DOHH2 (cell line): ENCODE measurements around the gene ACBD5.

ENCODE experiments used
- H3F3A ChIP-seq: fragments of 200-600 bp; sonication (generic), shearing (Covaris generic); 2 replicates; pipeline ENCODE4 v1.6.0; 2016; ENCODE audit warnings: antibody characterized with exemption, mild to moderate bottlenecking; ENCODE audit not compliant: control insufficient read depth, insufficient read depth
- H3K27ac ChIP-seq: fragments of 200-600 bp; sonication (generic); 2 replicates; pipeline ENCODE4 v1.5.1; 2014; ENCODE audit warnings: low read depth, mild to moderate bottlenecking, low read length, moderate library complexity
- H3K27me3 ChIP-seq: fragments of 200-600 bp; sonication (generic); 2 replicates; pipeline ENCODE4 v1.6.1; 2014; ENCODE audit warnings: mild to moderate bottlenecking, low read length, mixed read lengths; ENCODE audit not compliant: control insufficient read depth
- H3K36me3 ChIP-seq: fragments of 200-600 bp; sonication (generic); 2 replicates; pipeline ENCODE4 v1.6.1; 2014; ENCODE audit warnings: mild to moderate bottlenecking, low read length, moderate library complexity, mixed read lengths; ENCODE audit not compliant: control insufficient read depth
- H3K4me1 ChIP-seq: fragments of 200-600 bp; sonication (generic); 2 replicates; pipeline ENCODE4 v1.6.1; 2014; ENCODE audit warnings: mild to moderate bottlenecking, low read length, mixed read lengths; ENCODE audit not compliant: control insufficient read depth
- H3K4me2 ChIP-seq: fragments of 200-600 bp; sonication (generic); 2 replicates; pipeline ENCODE4 v1.6.0; 2014; ENCODE audit warnings: mild to moderate bottlenecking, low read length, moderate library complexity
- H3K4me3 ChIP-seq: fragments of 200-600 bp; sonication (generic); 2 replicates; pipeline ENCODE4 v1.5.1; 2014; ENCODE audit warnings: mild to moderate bottlenecking, low read length, mixed read lengths
- H3K79me2 ChIP-seq: fragments of 200-600 bp; sonication (generic); 2 replicates; pipeline ENCODE4 v1.6.1; 2014; ENCODE audit warnings: mild to moderate bottlenecking, low read length, mixed read lengths; ENCODE audit not compliant: control insufficient read depth
- H3K9me2 ChIP-seq: fragments of 200-600 bp; sonication (generic); replicated peaks from 2 replicates; pipeline ENCODE4 v1.6.1; 2014; ENCODE audit warnings: mild to moderate bottlenecking, low read length, mixed read lengths; ENCODE audit not compliant: control insufficient read depth
- H3K9me3 ChIP-seq: fragments of 200-600 bp; sonication (generic); 2 replicates; pipeline ENCODE4 v1.6.1; 2014; ENCODE audit warnings: antibody characterized with exemption, low read length, mixed read lengths; ENCODE audit not compliant: control insufficient read depth, insufficient read depth
- H4K20me1 ChIP-seq: fragments of 200-600 bp; sonication (generic); 2 replicates; pipeline ENCODE4 v1.6.0; 2014; ENCODE audit warnings: low read depth, mild to moderate bottlenecking, antibody characterized with exemption, low read length, moderate library complexity; ENCODE audit not compliant: control insufficient read depth, insufficient read depth
- EZH2phosphoT487 ChIP-seq: fragments of 200-600 bp; sonication (generic); IDR thresholded peaks from 2 replicates; pipeline ENCODE4 v1.6.1; 2017; ENCODE audit warnings: borderline replicate concordance, mild to moderate bottlenecking, antibody characterized with exemption, low read length, moderate library complexity, mixed read lengths
- TF ChIP-seq, protein P1 (sequence below): fragments of 200-600 bp; sonication (generic); IDR thresholded peaks from one replicate; pipeline ENCODE4 v1.5.1; 2014; ENCODE audit warnings: antibody characterized with exemption, mild to moderate bottlenecking, low read depth, low read length; ENCODE audit not compliant: poor library complexity, severe bottlenecking

ACBD5 gene

DNA sequence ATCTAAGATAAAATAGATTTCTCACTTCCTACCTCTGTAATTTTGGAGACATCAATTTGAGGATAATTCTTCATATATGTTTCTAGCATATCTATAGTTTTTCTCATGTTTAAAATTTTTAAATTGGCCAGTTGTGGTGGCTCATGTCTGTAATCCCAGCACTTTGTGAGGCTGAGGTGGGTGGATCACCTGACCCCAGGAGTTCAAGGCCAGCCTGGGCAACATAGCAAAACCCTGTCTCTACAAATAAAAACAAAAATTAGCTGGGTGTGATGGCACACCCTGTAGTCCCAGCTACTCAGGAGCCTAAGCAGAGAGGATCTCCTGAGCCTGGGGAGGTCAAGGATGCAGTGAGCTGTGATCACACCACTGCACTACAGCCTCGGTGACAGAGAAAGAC is 4.9 kb downstream of the ACBD5 start:
- TF ChIP-seq, protein P1, sequence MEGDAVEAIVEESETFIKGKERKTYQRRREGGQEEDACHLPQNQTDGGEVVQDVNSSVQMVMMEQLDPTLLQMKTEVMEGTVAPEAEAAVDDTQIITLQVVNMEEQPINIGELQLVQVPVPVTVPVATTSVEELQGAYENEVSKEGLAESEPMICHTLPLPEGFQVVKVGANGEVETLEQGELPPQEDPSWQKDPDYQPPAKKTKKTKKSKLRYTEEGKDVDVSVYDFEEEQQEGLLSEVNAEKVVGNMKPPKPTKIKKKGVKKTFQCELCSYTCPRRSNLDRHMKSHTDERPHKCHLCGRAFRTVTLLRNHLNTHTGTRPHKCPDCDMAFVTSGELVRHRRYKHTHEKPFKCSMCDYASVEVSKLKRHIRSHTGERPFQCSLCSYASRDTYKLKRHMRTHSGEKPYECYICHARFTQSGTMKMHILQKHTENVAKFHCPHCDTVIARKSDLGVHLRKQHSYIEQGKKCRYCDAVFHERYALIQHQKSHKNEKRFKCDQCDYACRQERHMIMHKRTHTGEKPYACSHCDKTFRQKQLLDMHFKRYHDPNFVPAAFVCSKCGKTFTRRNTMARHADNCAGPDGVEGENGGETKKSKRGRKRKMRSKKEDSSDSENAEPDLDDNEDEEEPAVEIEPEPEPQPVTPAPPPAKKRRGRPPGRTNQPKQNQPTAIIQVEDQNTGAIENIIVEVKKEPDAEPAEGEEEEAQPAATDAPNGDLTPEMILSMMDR = no peak
- no peak for TF ChIP-seq EZH2phosphoT487
- Histone ChIP-seq H3K79me2 (peaks cover 36% of the 10 kb centered on the region), H3K27ac (no peak overlapping the region)

GRCh38 chr10:27230022-27230421 is 10.6 kb downstream of the ACBD5 start:
- Histone ChIP-seq H4K20me1 (no peaks in the 10 kb centered on the region), H3K79me2 (no peaks in the 10 kb centered on the region), H3K4me1 (no peaks in the 10 kb centered on the region), H3K27ac (no peak overlapping the region), H3K36me3 (peaks cover 19% of the 10 kb centered on the region), H3F3A (0 out of 2 replicates have a peak, but pooled peaks cover 5% of the 10 kb centered on the region), H3K9me3 (no peaks in the 10 kb centered on the region), H3K4me3 (no peak overlapping the region), H3K4me2 (no peak overlapping the region), H3K27me3 (no peaks in the 10 kb centered on the region), H3K9me2 (no peaks in the 10 kb centered on the region)
- no peak for TF ChIP-seq EZH2phosphoT487
- TF ChIP-seq, protein P1 = no peak

More for the DNA sequence above, 4.9 kb downstream of the ACBD5 start:
- peaks cover 27% of the 10 kb centered on the region for H3K36me3 ChIP-seq
- no peaks in the 10 kb centered on the region for H3K27me3 ChIP-seq
- no peaks in the 10 kb centered on the region for H3K9me3 ChIP-seq
- no peaks in the 10 kb centered on the region for H3F3A ChIP-seq
- no peaks in the 10 kb centered on the region for H3K9me2 ChIP-seq
- no peak overlapping the region for H3K4me2 ChIP-seq
- H3K4me3 ChIP-seq = no peak overlapping the region
- peaks cover 25% of the 10 kb centered on the region for H3K4me1 ChIP-seq
- H4K20me1 ChIP-seq = no peaks in the 10 kb centered on the region

DNA sequence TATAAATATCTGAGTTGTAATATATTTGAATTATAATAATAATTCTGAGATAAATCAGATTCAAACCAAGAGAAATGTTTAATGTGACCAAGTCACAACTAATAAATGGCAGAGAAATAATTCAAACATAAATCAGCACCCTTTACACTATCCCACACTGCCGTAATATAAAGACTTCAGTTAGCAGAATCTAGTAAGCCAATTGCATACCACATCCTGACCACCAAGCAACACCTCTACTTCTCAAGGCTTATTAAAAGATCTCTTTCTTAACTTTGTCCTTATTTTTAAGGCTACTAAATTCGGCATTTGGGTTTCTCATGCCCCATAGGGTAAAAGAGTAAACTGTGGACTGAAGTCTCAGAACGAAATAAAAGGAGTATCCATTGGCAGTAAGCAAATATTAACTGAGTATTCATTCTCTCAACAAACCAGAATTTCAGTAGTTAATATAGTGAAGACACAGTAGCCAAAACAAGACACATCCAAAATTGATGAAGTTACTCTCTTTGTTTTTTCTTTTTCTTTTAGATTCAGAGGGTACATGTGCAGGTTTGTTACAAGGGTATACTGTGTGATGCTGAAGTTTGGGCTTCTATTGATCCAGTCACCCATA is 14.8 kb downstream of the ACBD5 start:
- no peaks in the 10 kb centered on the region for H3K79me2 ChIP-seq

DNA sequence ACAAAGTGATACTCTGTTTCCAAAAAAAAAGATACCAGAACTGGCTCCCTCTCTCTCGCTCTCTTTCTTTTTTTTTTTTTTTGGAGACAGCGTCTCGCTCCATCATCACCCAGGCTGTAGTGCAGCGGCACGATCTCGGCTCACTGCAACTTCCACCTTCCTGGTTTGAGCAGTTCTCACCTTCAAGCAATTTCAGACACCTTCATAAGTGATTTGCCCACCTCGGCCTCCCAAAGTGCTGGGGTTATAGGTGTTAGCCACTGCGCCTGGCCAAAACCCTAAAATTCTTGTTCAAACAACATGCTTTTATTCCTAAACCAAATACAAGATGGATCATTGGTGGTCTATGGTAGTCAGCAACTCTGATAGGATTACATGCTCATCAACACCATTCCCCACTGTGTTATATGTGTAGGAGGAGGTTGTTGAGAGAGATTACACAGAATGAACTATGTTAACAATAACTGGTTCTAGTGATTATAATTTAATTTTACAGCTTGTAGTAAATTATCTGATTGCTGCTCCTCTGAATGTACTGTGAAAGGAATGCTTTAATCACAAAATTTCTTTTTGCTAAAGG is 15.5 kb downstream of the ACBD5 start:
- H3K36me3 ChIP-seq = peaks cover 35% of the 10 kb centered on the region
- no peaks in the 10 kb centered on the region for H3K4me1 ChIP-seq
- no peaks in the 10 kb centered on the region for H3K9me2 ChIP-seq
- H3K9me3 ChIP-seq = no peaks in the 10 kb centered on the region
- no peaks in the 10 kb centered on the region; the same call in 1 of the 2 replicates for H4K20me1 ChIP-seq
- H3K79me2 ChIP-seq = no peaks in the 10 kb centered on the region
- TF ChIP-seq EZH2phosphoT487 = no peak
- TF ChIP-seq, protein P1 = no peak
- no peak overlapping the region for H3K4me2 ChIP-seq
- H3F3A ChIP-seq = peaks cover 12% of the 10 kb centered on the region; the same call in 1 of the 2 replicates
- no peak overlapping the region for H3K27ac ChIP-seq
- H3K4me3 ChIP-seq = no peak overlapping the region
- H3K27me3 ChIP-seq = no peaks in the 10 kb centered on the region

More for the DNA sequence above, 14.8 kb downstream of the ACBD5 start:
- Histone ChIP-seq H3K27ac (no peak overlapping the region), H3K4me1 (no peaks in the 10 kb centered on the region), H3K4me2 (no peak overlapping the region), H3K36me3 (peaks cover 30% of the 10 kb centered on the region), H3K9me2 (no peaks in the 10 kb centered on the region), H3F3A (peaks cover 7% of the 10 kb centered on the region; the same call in 1 of the 2 replicates), H3K4me3 (no peak overlapping the region), H3K27me3 (no peaks in the 10 kb centered on the region), H3K9me3 (no peaks in the 10 kb centered on the region), H4K20me1 (no peaks in the 10 kb centered on the region; the same call in 1 of the 2 replicates)
- no peak for TF ChIP-seq EZH2phosphoT487
